ENCODE measurements around the gene ZNF532.

Gene ZNF532

DNA sequence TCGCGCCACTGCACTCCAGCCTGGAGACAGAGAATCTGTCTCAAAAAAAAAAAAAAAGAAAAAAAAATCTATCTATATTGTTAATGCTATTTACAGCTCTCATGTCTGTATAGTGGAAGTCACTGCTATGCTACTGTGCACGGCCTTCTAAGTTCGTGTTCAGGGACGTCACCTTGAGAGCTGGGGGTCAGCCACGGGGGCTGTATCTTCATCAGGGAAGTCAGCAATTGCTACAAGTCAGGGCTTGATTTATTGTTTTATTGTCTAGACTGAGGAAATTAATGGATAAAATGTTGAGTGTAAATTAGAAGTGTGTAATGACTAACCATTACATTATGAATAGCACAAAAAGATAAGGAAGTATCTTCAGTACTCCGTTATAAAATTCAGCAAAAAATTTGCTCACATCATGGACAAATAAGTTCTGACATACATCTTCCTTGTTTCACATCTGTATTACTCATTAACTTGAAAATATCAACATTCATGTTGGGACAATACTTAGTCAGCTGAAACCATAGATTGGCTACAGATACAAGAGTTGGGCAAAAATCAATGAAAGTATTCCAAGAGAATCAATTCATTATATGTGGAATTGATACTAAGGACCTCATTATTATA, 138.4 kb downstream of the ZNF532 start:
- Histone ChIP-seq H3K79me1 (ENCODE audit: low read depth, low read length) (no peaks in the 10 kb centered on the region), H3K18ac (ENCODE audit: low read length) (no peak overlapping the region), H3K4ac (ENCODE audit: low read length) (no peak overlapping the region), H2AK5ac (ENCODE audit: low read depth, low read length) (no peak overlapping the region), H3K9me3 (replicated peaks in 1 of 2; ENCODE audit: control insufficient read depth in 2 of 2, insufficient read depth in 1 of 2, low read depth in 1 of 2, low read length in 2 of 2) (no peaks in the 10 kb centered on the region), H3K27me3 (ENCODE audit: control insufficient read depth in 3 of 3, insufficient read depth in 3 of 3, low read depth in 1 of 3, low read length in 3 of 3) (no peaks in the 10 kb centered on the region), H2BK5ac (ENCODE audit: low read length) (no peak overlapping the region), H3K9ac (ENCODE audit: low read depth, low read length, poor library complexity) (no peak overlapping the region), H3K27ac (replicated peaks; ENCODE audit: low read length) (no peak overlapping the region), H3K36me3 (replicated peaks in 1 of 2; ENCODE audit: control insufficient read depth in 2 of 2, insufficient read depth in 2 of 2, low read length in 2 of 2) (no peaks in the 10 kb centered on the region), H2BK15ac (ENCODE audit: low read length) (no peak overlapping the region), H3K4me1 (ENCODE audit: control insufficient read depth in 2 of 2, insufficient read depth in 1 of 2, low read depth in 1 of 2, low read length in 2 of 2) (peaks cover 6 to 9% of the 10 kb centered on the region in 2 donors), H2BK12ac (ENCODE audit: low read length) (no peak overlapping the region), H2AFZ (ENCODE audit: low read length) (no peak overlapping the region), H3K14ac (ENCODE audit: low read length) (no peak overlapping the region), H4K8ac (ENCODE audit: low read depth, low read length) (no peak overlapping the region), H3K23ac (ENCODE audit: low read depth, low read length, poor library complexity) (no peak overlapping the region), H2BK120ac (ENCODE audit: low read depth, low read length) (no peak overlapping the region), H4K91ac (ENCODE audit: low read depth, low read length, poor library complexity) (no peak overlapping the region), H3K4me2 (ENCODE audit: insufficient read depth, low read length, poor library complexity, severe bottlenecking) (no peak overlapping the region), H3K4me3 (ENCODE audit: low read length in 2 of 2) (no peak overlapping the region)
- no CpG with 5 or more reads among the region's 7 CpGs for WGBS, 2 donors (ENCODE audit: extremely low coverage in 2 of 2, insufficient read length in 2 of 2, insufficient replicate concordance in 1 of 2)
- DNase-seq (ENCODE audit: low spot score): no peak

DNA sequence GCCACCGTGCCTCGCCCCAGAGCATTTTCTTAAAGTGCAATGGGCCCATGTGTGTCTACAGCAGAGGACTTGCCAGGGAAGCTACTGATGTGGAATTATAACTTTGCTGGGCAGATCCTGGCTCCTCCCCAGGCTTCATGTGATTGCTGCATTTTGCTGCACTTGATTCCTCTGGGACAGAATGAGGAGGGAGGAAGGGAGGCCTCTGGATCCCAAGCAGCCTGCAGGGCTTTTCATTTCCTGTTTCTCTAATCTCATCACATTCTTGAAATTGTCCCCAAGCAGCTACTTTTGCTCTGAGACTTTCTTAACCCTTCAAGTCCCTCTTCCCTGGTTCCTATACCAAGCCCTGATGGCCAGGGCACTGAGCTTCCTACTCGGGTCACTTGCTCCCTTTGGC, 140.6 kb downstream of the ZNF532 start:
- no peak overlapping the region for H4K91ac ChIP-seq (ENCODE audit: low read depth, low read length, poor library complexity)
- no peak for DNase-seq (ENCODE audit: low spot score)
- H3K4ac ChIP-seq (ENCODE audit: low read length): no peak overlapping the region
- no peak overlapping the region for H3K18ac ChIP-seq (ENCODE audit: low read length)
- no peak overlapping the region for H3K4me2 ChIP-seq (ENCODE audit: insufficient read depth, low read length, poor library complexity, severe bottlenecking)
- H2BK12ac ChIP-seq (ENCODE audit: low read length): no peak overlapping the region
- no peak overlapping the region for H4K8ac ChIP-seq (ENCODE audit: low read depth, low read length)
- H2BK15ac ChIP-seq (ENCODE audit: low read length): no peak overlapping the region
- H3K27ac ChIP-seq (replicated peaks; ENCODE audit: low read length): no peak overlapping the region
- no peak overlapping the region for H3K14ac ChIP-seq (ENCODE audit: low read length)
- H2AFZ ChIP-seq (ENCODE audit: low read length): peak overlapping the region; percentile 51
- no peak overlapping the region for H3K9ac ChIP-seq (ENCODE audit: low read depth, low read length, poor library complexity)
- H3K4me3 ChIP-seq (ENCODE audit: low read length in 2 of 2): no peak overlapping the region
- no peaks in the 10 kb centered on the region for H3K27me3 ChIP-seq (ENCODE audit: control insufficient read depth in 3 of 3, insufficient read depth in 3 of 3, low read depth in 1 of 3, low read length in 3 of 3)
- no peak overlapping the region for H2BK120ac ChIP-seq (ENCODE audit: low read depth, low read length)
- no CpG with 5 or more reads among the region's 3 CpGs for WGBS, 2 donors (ENCODE audit: extremely low coverage in 2 of 2, insufficient read length in 2 of 2, insufficient replicate concordance in 1 of 2)
- H2AK5ac ChIP-seq (ENCODE audit: low read depth, low read length): no peak overlapping the region
- H3K23ac ChIP-seq (ENCODE audit: low read depth, low read length, poor library complexity): no peak overlapping the region
- H3K79me1 ChIP-seq (ENCODE audit: low read depth, low read length): no peaks in the 10 kb centered on the region
- no peak overlapping the region for H2BK5ac ChIP-seq (ENCODE audit: low read length)
- peaks cover 6 to 11% of the 10 kb centered on the region in 2 donors for H3K4me1 ChIP-seq (ENCODE audit: control insufficient read depth in 2 of 2, insufficient read depth in 1 of 2, low read depth in 1 of 2, low read length in 2 of 2)
- H3K9me3 ChIP-seq (replicated peaks in 1 of 2; ENCODE audit: control insufficient read depth in 2 of 2, insufficient read depth in 1 of 2, low read depth in 1 of 2, low read length in 2 of 2): no peaks in the 10 kb centered on the region
- H3K36me3 ChIP-seq (replicated peaks in 1 of 2; ENCODE audit: control insufficient read depth in 2 of 2, insufficient read depth in 2 of 2, low read length in 2 of 2): no peaks in the 10 kb centered on the region

- Histone ChIP-seq H3K27ac (replicated peaks; ENCODE audit: low read length) (no peak overlapping the region), H2BK120ac (ENCODE audit: low read depth, low read length) (no peak overlapping the region), H3K4me2 (ENCODE audit: insufficient read depth, low read length, poor library complexity, severe bottlenecking) (no peak overlapping the region), H4K8ac (ENCODE audit: low read depth, low read length) (no peak overlapping the region), H3K23ac (ENCODE audit: low read depth, low read length, poor library complexity) (no peak overlapping the region), H2BK15ac (ENCODE audit: low read length) (no peak overlapping the region), H2BK12ac (ENCODE audit: low read length) (no peak overlapping the region), H3K9ac (ENCODE audit: low read depth, low read length, poor library complexity) (no peak overlapping the region), H3K4me3 (ENCODE audit: low read length in 2 of 2) (no peak overlapping the region), H3K4ac (ENCODE audit: low read length) (no peak overlapping the region), H4K91ac (ENCODE audit: low read depth, low read length, poor library complexity) (no peak overlapping the region), H2AFZ (ENCODE audit: low read length) (no peak overlapping the region), H3K27me3 (ENCODE audit: control insufficient read depth in 3 of 3, insufficient read depth in 3 of 3, low read depth in 1 of 3, low read length in 3 of 3) (no peaks in the 10 kb centered on the region), H3K4me1 (ENCODE audit: control insufficient read depth in 2 of 2, insufficient read depth in 1 of 2, low read depth in 1 of 2, low read length in 2 of 2) (peaks cover 2 to 8% of the 10 kb centered on the region in 2 donors), H2AK5ac (ENCODE audit: low read depth, low read length) (no peak overlapping the region), H3K9me3 (replicated peaks in 1 of 2; ENCODE audit: control insufficient read depth in 2 of 2, insufficient read depth in 1 of 2, low read depth in 1 of 2, low read length in 2 of 2) (no peaks in the 10 kb centered on the region), H2BK5ac (ENCODE audit: low read length) (no peak overlapping the region), H3K14ac (ENCODE audit: low read length) (no peak overlapping the region), H3K79me1 (ENCODE audit: low read depth, low read length) (no peaks in the 10 kb centered on the region), H3K36me3 (replicated peaks in 1 of 2; ENCODE audit: control insufficient read depth in 2 of 2, insufficient read depth in 2 of 2, low read length in 2 of 2) (no peaks in the 10 kb centered on the region), H3K18ac (ENCODE audit: low read length) (no peak overlapping the region)
- WGBS, 2 donors (ENCODE audit: extremely low coverage in 2 of 2, insufficient read length in 2 of 2, insufficient replicate concordance in 1 of 2): no CpG with 5 or more reads among the region's 3 CpGs
- no peak for DNase-seq (ENCODE audit: low spot score)
Observed at GRCh38 chr18:59006461-59007067, 141.9 kb downstream of the ZNF532 start.

DNA sequence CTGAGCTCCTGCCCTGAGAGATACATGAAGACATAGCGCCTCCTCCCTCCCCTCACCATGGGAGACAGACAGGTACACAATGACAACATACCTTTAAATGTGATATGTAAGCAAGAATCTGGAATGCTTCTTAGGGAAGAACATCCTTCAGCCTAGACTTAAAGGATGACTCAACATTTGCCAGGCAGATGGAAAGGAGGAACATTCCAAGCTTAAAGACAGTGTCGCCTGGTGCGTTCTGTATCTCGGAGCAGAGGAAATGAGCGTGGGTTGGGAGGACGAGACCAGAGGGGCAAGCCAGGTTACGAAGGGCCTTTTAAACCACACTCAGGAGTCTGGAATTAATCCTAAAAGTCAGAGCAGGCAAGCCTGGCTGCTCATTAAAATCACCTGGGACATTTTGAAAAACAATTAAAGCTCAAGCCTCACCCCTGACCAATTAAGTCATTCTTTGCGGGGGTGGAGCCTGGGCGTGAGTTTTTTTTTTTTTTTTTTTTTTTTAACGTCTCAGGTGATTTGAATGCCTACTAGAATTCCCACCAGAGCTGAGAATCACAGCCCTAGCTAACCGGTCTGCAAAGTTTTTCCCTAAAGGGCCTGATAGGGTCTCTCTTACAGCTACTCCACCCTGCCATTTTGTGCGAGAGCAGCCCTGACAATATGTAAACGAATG, 143.8 kb downstream of the ZNF532 start:
- no CpG with 5 or more reads among the region's 13 CpGs for WGBS, 2 donors (ENCODE audit: extremely low coverage in 2 of 2, insufficient read length in 2 of 2, insufficient replicate concordance in 1 of 2)
- Histone ChIP-seq H2BK12ac (ENCODE audit: low read length) (no peak overlapping the region), H3K79me1 (ENCODE audit: low read depth, low read length) (no peaks in the 10 kb centered on the region), H3K4me3 (ENCODE audit: low read length in 2 of 2) (no peak overlapping the region), H3K36me3 (replicated peaks in 1 of 2; ENCODE audit: control insufficient read depth in 2 of 2, insufficient read depth in 2 of 2, low read length in 2 of 2) (no peaks in the 10 kb centered on the region), H2AFZ (ENCODE audit: low read length) (no peak overlapping the region), H2BK120ac (ENCODE audit: low read depth, low read length) (no peak overlapping the region), H4K91ac (ENCODE audit: low read depth, low read length, poor library complexity) (no peak overlapping the region), H2AK5ac (ENCODE audit: low read depth, low read length) (no peak overlapping the region), H3K23ac (ENCODE audit: low read depth, low read length, poor library complexity) (no peak overlapping the region), H3K4me1 (ENCODE audit: control insufficient read depth in 2 of 2, insufficient read depth in 1 of 2, low read depth in 1 of 2, low read length in 2 of 2) (peaks cover 2 to 8% of the 10 kb centered on the region in 2 donors), H3K4me2 (ENCODE audit: insufficient read depth, low read length, poor library complexity, severe bottlenecking) (no peak overlapping the region), H3K14ac (ENCODE audit: low read length) (no peak overlapping the region), H2BK5ac (ENCODE audit: low read length) (no peak overlapping the region), H3K27ac (replicated peaks; ENCODE audit: low read length) (no peak overlapping the region), H3K18ac (ENCODE audit: low read length) (no peak overlapping the region), H3K27me3 (ENCODE audit: control insufficient read depth in 3 of 3, insufficient read depth in 3 of 3, low read depth in 1 of 3, low read length in 3 of 3) (no peaks in the 10 kb centered on the region), H3K9ac (ENCODE audit: low read depth, low read length, poor library complexity) (no peak overlapping the region), H3K9me3 (replicated peaks in 1 of 2; ENCODE audit: control insufficient read depth in 2 of 2, insufficient read depth in 1 of 2, low read depth in 1 of 2, low read length in 2 of 2) (no peaks in the 10 kb centered on the region), H3K4ac (ENCODE audit: low read length) (no peak overlapping the region), H4K8ac (ENCODE audit: low read depth, low read length) (no peak overlapping the region), H2BK15ac (ENCODE audit: low read length) (no peak overlapping the region)
- DNase-seq (ENCODE audit: low spot score): no peak
